Cardiac muscle cell (in vitro differentiated cells and primary cell): Measurements from ENCODE around the gene PLA2G2F. TPM values are rescaled to one million over a fixed set of nuclear protein-coding genes. Genes with fewer than 3 reads are reported as not detected.

Source experiments
- DNase-seq, 2 donors: peaks; one replicate each; pipeline versions ENCODE4 v3.0.0 to v3.0.0-alpha.2; 2010 to 2017; ENCODE audit warnings: low read depth in 1 of 2, low spot score in 1 of 2
- H3K27ac ChIP-seq: fragments of 200-600 bp; sonication (generic); 2 replicates; pipeline ENCODE4 v1.5.1; 2016
- H3K27me3 ChIP-seq: fragments of 200-600 bp; sonication (generic); 2 replicates; pipeline ENCODE4 v1.6.0; 2016; ENCODE audit warnings: control low read depth
- H3K36me3 ChIP-seq: fragments of 200-600 bp; sonication (generic); 2 replicates; pipeline ENCODE4 v1.5.1; 2016; ENCODE audit warnings: control low read depth
- H3K4me1 ChIP-seq: fragments of 200-600 bp; sonication (generic); 2 replicates; pipeline ENCODE4 v1.8.1; 2017; ENCODE audit warnings: low read depth, mild to moderate bottlenecking, mixed run types
- H3K4me3 ChIP-seq: fragments of 200-600 bp; sonication (generic); 2 replicates; pipeline ENCODE4 v1.5.1; 2016; ENCODE audit warnings: mild to moderate bottlenecking
- H3K9me3 ChIP-seq: fragments of 200-600 bp; sonication (generic); 2 replicates; pipeline ENCODE4 v1.5.1; 2017; ENCODE audit warnings: low read depth, mild to moderate bottlenecking, control low read depth
- polyA plus RNA-seq: library from polyadenylated mRNA; unstranded; fragments of >200 nt; fragmentation: Nextera tagmentation; extraction: Ambion mirVana; gene quantifications from 2 replicates; pipeline ENCODE4 v1.2.1, GENCODE V29; 2016
- total RNA-seq: library from RNA; depleted of rRNA; stranded (reverse); fragments of >200 nt; gene quantifications from 2 replicates; pipeline ENCODE4 v1.2.3, GENCODE V29; 2016
- TF ChIP-seq, protein P1 (sequence below): IDR thresholded peaks from 2 replicates; pipeline ENCODE4 v1.5.1; 2012; ENCODE audit warnings: low read depth, mild to moderate bottlenecking, low read length

Gene PLA2G2F
- total and polyA plus RNA-seq, 2 experiments from 2014 or later, result not detected

DNA sequence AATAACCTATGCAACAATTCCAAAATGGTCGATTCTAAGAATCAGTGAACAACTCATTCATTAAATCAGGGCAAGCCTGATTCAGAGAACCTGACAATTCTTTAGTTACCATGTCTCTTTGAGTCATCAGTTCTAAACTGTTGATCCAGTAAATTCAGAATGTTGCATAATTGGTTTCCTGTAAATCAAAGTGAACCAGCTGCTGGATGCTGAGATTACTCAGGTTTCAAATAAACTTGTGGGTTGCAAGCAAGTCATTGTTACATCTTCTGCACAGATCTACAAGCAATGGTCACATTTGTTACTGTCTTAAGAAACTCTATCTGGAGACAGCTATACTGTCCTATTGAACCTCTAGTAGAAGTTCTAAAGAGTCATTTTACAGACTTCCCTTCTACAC lies 36.2 kb upstream of the PLA2G2F start:
- TF ChIP-seq, protein P1, sequence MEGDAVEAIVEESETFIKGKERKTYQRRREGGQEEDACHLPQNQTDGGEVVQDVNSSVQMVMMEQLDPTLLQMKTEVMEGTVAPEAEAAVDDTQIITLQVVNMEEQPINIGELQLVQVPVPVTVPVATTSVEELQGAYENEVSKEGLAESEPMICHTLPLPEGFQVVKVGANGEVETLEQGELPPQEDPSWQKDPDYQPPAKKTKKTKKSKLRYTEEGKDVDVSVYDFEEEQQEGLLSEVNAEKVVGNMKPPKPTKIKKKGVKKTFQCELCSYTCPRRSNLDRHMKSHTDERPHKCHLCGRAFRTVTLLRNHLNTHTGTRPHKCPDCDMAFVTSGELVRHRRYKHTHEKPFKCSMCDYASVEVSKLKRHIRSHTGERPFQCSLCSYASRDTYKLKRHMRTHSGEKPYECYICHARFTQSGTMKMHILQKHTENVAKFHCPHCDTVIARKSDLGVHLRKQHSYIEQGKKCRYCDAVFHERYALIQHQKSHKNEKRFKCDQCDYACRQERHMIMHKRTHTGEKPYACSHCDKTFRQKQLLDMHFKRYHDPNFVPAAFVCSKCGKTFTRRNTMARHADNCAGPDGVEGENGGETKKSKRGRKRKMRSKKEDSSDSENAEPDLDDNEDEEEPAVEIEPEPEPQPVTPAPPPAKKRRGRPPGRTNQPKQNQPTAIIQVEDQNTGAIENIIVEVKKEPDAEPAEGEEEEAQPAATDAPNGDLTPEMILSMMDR, result no peak
- Histone ChIP-seq H3K4me3 (no peak overlapping the region), H3K9me3 (no peaks in the 10 kb centered on the region), H3K27ac (no peak overlapping the region), H3K27me3 (no peaks in the 10 kb centered on the region), H3K36me3 (no peaks in the 10 kb centered on the region), H3K4me1 (no peaks in the 10 kb centered on the region)
- DNase-seq, result peak in 1 of 2 donors; percentile 77

DNA sequence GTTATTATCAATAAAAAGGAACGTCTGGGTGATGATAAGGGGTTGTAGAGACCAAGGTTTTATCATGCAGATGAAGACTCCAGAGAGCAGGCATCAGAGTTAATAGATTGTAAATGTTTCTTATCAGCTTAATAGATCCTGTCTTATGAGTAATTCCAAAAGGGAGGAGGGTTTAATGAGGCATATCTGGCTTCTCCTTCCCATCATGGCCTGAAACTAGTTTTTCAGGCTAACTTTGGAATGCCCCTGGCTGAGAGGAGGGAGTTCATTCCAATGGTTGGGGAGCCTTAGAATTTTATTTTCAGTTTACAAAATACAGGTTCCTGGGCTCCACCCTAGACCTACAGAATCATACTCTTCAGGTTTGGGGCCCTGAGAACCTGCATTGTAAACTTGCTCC lies 33.3 kb upstream of the PLA2G2F start:
- no peaks in the 10 kb centered on the region for H3K27me3 ChIP-seq
- TF ChIP-seq, protein P1, result no peak
- no peak overlapping the region for H3K27ac ChIP-seq
- no peaks in the 10 kb centered on the region for H3K4me1 ChIP-seq
- no peak for DNase-seq
- no peaks in the 10 kb centered on the region for H3K9me3 ChIP-seq
- H3K4me3 ChIP-seq, result no peak overlapping the region
- no peaks in the 10 kb centered on the region for H3K36me3 ChIP-seq

DNA sequence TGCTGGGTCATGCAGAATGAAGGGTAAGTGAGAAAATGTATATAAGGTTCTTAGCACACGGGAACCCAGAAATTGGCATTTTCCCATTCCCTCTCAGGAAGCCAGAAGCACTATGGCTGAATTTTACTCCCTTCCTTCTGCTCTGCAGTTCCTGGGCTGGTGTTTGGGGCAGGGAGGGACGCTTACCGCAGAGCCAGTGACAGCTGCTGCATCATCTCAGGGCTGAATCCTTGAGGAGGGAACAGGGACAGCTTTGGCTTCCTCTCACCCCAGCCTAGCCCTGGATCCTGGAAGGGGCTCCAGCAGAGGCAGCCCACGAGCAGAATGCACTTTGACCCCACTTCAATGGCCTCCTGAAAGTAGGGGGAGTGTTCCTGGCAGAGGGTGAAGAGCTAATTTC lies 31.8 kb upstream of the PLA2G2F start:
- no peaks in the 10 kb centered on the region for H3K36me3 ChIP-seq
- no peaks in the 10 kb centered on the region for H3K27me3 ChIP-seq
- no peak overlapping the region for H3K27ac ChIP-seq
- DNase-seq, result no peak
- no peaks in the 10 kb centered on the region for H3K4me1 ChIP-seq
- H3K9me3 ChIP-seq, result no peaks in the 10 kb centered on the region
- TF ChIP-seq, protein P1, result no peak
- H3K4me3 ChIP-seq, result no peak overlapping the region

DNA sequence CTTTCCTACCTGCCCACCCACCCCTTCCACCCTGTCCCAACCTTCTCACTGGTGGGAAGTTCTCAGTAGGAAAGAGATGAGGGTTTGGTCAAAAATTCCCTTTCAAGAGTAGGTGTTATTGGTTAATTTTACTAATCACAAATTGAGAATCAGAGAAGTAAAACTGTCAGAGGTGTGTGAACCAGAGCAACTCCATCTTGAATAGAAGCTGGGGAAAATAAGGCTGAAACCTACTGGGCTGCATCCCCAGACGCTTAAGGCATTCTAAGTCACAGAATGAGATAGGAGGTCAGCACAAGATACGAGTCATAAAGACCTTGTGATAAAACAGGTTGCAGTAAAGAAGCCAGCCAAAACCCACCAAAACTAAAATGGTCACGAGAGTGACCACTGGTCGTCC lies 31.3 kb upstream of the PLA2G2F start:
- Histone ChIP-seq H3K4me1 (no peaks in the 10 kb centered on the region), H3K36me3 (no peaks in the 10 kb centered on the region), H3K9me3 (no peaks in the 10 kb centered on the region), H3K27me3 (no peaks in the 10 kb centered on the region), H3K4me3 (no peak overlapping the region), H3K27ac (no peak overlapping the region)
- no peak for DNase-seq
- TF ChIP-seq, protein P1, result no peak

DNA sequence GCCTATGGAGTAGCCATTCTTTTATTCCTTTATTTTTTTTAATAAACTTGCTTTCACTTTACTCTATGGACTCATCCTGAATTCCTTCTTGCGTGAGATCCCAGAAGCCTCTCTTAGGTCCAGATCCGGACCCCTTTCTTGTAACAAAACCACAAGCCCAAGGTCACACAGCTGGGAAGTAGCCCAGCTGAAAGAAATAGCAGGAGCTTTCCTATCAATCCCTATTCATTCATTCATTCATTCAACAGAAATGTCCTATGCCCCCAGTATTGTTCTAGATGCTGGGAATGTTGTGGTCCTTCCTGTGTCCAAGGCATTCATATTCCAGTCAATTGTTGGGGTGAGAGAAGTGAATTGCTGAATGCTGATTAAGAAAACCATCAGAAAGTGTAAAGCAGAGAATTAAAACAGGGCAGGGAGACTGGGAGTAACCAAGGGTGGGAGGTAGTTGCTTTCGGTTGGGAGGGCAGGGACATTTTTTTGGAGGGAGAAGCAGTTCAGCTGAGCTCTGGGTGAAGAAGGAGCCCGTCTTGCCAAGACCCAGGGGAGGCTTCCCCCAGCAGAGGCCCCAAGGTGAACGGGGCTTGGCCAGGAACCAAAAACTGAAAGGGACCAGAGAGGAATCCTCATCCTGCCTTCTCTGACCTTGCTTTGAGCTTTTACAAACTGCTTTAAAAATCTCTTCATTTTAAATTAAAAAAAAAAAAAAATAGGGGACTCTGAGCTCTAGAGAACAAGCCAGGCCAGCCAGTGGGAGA lies 30.6 kb upstream of the PLA2G2F start:
- peak in 1 of 2 donors; percentile 22 for DNase-seq
- no peaks in the 10 kb centered on the region for H3K4me1 ChIP-seq
- H3K9me3 ChIP-seq, result no peaks in the 10 kb centered on the region
- no peaks in the 10 kb centered on the region for H3K36me3 ChIP-seq
- no peak overlapping the region for H3K27ac ChIP-seq
- no peak overlapping the region for H3K4me3 ChIP-seq
- H3K27me3 ChIP-seq, result no peaks in the 10 kb centered on the region
- TF ChIP-seq, protein P1, result no peak
